Measurements from ENCODE around the gene MPPED2. TPM values are rescaled to one million over a fixed set of nuclear protein-coding genes. Genes with fewer than 3 reads are reported as not detected.

MPPED2 gene
- total RNA-seq, 1 donor from 2014 or later: not detected

- intact Hi-C loops (cut with micrococcal nuclease): no loop called here
These were observed 131.1 kb downstream of the MPPED2 start for GRCh38 chr11:30455025-30455424.

GRCh38 chr11:30454541-30454940, 131.6 kb downstream of the MPPED2 start:
- intact Hi-C loops (cut with micrococcal nuclease): no loop called here

GRCh38 chr11:30454111-30454510, 132.0 kb downstream of the MPPED2 start:
- intact Hi-C loops (cut with micrococcal nuclease): no loop called here

- intact Hi-C loops (cut with micrococcal nuclease): no loop called here
These were observed 132.4 kb downstream of the MPPED2 start for GRCh38 chr11:30453705-30454104.

GRCh38 chr11:30452842-30453241, 133.3 kb downstream of the MPPED2 start:
- intact Hi-C loops (cut with micrococcal nuclease): no loop called here

GRCh38 chr11:30452114-30452513, 134.0 kb downstream of the MPPED2 start:
- intact Hi-C loops (cut with micrococcal nuclease): no loop called here

GRCh38 chr11:30451626-30452025, 134.5 kb downstream of the MPPED2 start:
- intact Hi-C loops (cut with micrococcal nuclease): no loop called here

- intact Hi-C loops (cut with micrococcal nuclease): no loop called here
These were observed 135.0 kb downstream of the MPPED2 start for GRCh38 chr11:30451167-30451566.

- intact Hi-C loops (cut with micrococcal nuclease): no loop called here
These were observed 139.0 kb downstream of the MPPED2 start for GRCh38 chr11:30447058-30447640.

- intact Hi-C loops (cut with micrococcal nuclease): no loop called here
These were observed 139.6 kb downstream of the MPPED2 start for GRCh38 chr11:30446520-30446919.

GRCh38 chr11:30445056-30445455, 141.1 kb downstream of the MPPED2 start:
- intact Hi-C loops (cut with micrococcal nuclease): no loop called here

GRCh38 chr11:30440510-30440909, 145.6 kb downstream of the MPPED2 start:
- intact Hi-C loops (cut with micrococcal nuclease): no loop called here

- intact Hi-C loops (cut with micrococcal nuclease): no loop called here
These were observed 149.4 kb downstream of the MPPED2 start for GRCh38 chr11:30436801-30437200.

GRCh38 chr11:30435488-30435887, 150.7 kb downstream of the MPPED2 start:
- intact Hi-C loops (cut with micrococcal nuclease): no loop called here

- intact Hi-C loops (cut with micrococcal nuclease): no loop called here
These were observed 151.3 kb downstream of the MPPED2 start for GRCh38 chr11:30434901-30435300.

- intact Hi-C loops (cut with micrococcal nuclease): no loop called here
These were observed 152.3 kb downstream of the MPPED2 start for GRCh38 chr11:30433831-30434230.

GRCh38 chr11:30432716-30433115, 153.4 kb downstream of the MPPED2 start:
- intact Hi-C loops (cut with micrococcal nuclease): no loop called here

GRCh38 chr11:30432178-30432577, 154.0 kb downstream of the MPPED2 start:
- intact Hi-C loops (cut with micrococcal nuclease): no loop called here

- intact Hi-C loops (cut with micrococcal nuclease): no loop called here
These were observed 154.9 kb downstream of the MPPED2 start for GRCh38 chr11:30431127-30431814.

- intact Hi-C loops (cut with micrococcal nuclease): no loop called here
These were observed 156.6 kb downstream of the MPPED2 start for GRCh38 chr11:30429550-30429949.

- intact Hi-C loops (cut with micrococcal nuclease): no loop called here
These were observed 159.4 kb downstream of the MPPED2 start for GRCh38 chr11:30426781-30427180.

GRCh38 chr11:30424844-30425243, 161.3 kb downstream of the MPPED2 start:
- intact Hi-C loops (cut with micrococcal nuclease): no loop called here

- intact Hi-C loops (cut with micrococcal nuclease): no loop called here
These were observed 161.8 kb downstream of the MPPED2 start for GRCh38 chr11:30424321-30424720.

Data from T-helper 2 cell treated with Interferon-gamma antibody and Interleukin-4, amounts not matched to agents 100 ng/mL and 5 ng/mL, for 36 hours (primary cell).